Neuronal stem cell (in vitro differentiated cells): ENCODE data around the gene NMT1.
A peak's percentile ranks its signal among the peaks of the same experiment; 100 is the strongest.

Source experiments
- DNase-seq: peaks from one replicate; pipeline ENCODE4 v3.0.0-alpha.2; 2013; ENCODE audit warnings: low spot score
- H2AFZ ChIP-seq: one replicate; pipeline ENCODE4 v1.6.1; 2013; ENCODE audit warnings: mild to moderate bottlenecking, low read length, inconsistent platforms
- H2AK5ac ChIP-seq: 2 replicates; pipeline ENCODE4 v1.6.1; 2013; ENCODE audit warnings: low read depth, mild to moderate bottlenecking, inconsistent platforms, low read length, moderate library complexity, mixed read lengths
- H2BK120ac ChIP-seq: 2 replicates; pipeline ENCODE4 v1.6.1; 2013; ENCODE audit warnings: low read depth, mild to moderate bottlenecking, inconsistent platforms, low read length, moderate library complexity, mixed read lengths
- H2BK12ac ChIP-seq: one replicate; pipeline ENCODE4 v1.6.1; 2013; ENCODE audit warnings: low read length, inconsistent platforms
- H2BK15ac ChIP-seq: 2 replicates; pipeline ENCODE4 v1.6.1; 2013; ENCODE audit warnings: mild to moderate bottlenecking, low read length, inconsistent platforms, mixed read lengths
- H2BK5ac ChIP-seq: one replicate; pipeline ENCODE4 v1.6.1; 2013; ENCODE audit warnings: inconsistent platforms, mild to moderate bottlenecking, low read length, moderate library complexity
- H3K14ac ChIP-seq: one replicate; pipeline ENCODE4 v1.6.1; 2013; ENCODE audit warnings: low read length, inconsistent platforms
- H3K18ac ChIP-seq: 2 replicates; pipeline ENCODE4 v1.6.1; 2013; ENCODE audit warnings: low read length, inconsistent platforms
- H3K23ac ChIP-seq: 2 replicates; pipeline ENCODE4 v1.6.1; 2013; ENCODE audit warnings: low read depth, mild to moderate bottlenecking, mixed read lengths, low read length, inconsistent platforms; ENCODE audit not compliant: poor library complexity
- H3K27ac ChIP-seq: replicated peaks from 3 replicates; pipeline ENCODE4 v1.5.1; 2013; ENCODE audit warnings: low read length, inconsistent platforms
- H3K27me3 ChIP-seq, 3 experiments: 2 replicates each; pipeline ENCODE4 v1.6.1; 2013; ENCODE audit warnings: low read length in 3 of 3, mild to moderate bottlenecking in 2 of 3, inconsistent platforms in 1 of 3, low read depth in 1 of 3, mixed read lengths in 1 of 3, moderate library complexity in 1 of 3; ENCODE audit not compliant: control insufficient read depth in 3 of 3, insufficient read depth in 3 of 3
- H3K36me3 ChIP-seq, 2 donors: replicated peaks in 1 of 2; 2 replicates each; pipeline ENCODE4 v1.6.1; 2013; ENCODE audit warnings: low read length in 2 of 2; ENCODE audit not compliant: control insufficient read depth in 2 of 2, insufficient read depth in 2 of 2
- H3K4ac ChIP-seq: 2 replicates; pipeline ENCODE4 v1.6.1; 2013; ENCODE audit warnings: inconsistent platforms, mild to moderate bottlenecking, low read length, moderate library complexity
- H3K4me1 ChIP-seq, 2 donors: 1 replicate in 1 of 2; 2 replicates in 1 of 2; pipeline ENCODE4 v1.6.1; 2013; ENCODE audit warnings: low read length in 2 of 2, low read depth in 1 of 2; ENCODE audit not compliant: control insufficient read depth in 2 of 2, insufficient read depth in 1 of 2
- H3K4me2 ChIP-seq: one replicate; pipeline ENCODE4 v1.6.1; 2013; ENCODE audit warnings: mild to moderate bottlenecking, low read length, inconsistent platforms; ENCODE audit not compliant: insufficient read depth, poor library complexity, severe bottlenecking
- H3K4me3 ChIP-seq, 2 donors: 2 replicates each; pipeline ENCODE4 v1.5.1; 2013; ENCODE audit warnings: low read length in 2 of 2, mild to moderate bottlenecking in 2 of 2, inconsistent platforms in 1 of 2, moderate library complexity in 1 of 2
- H3K79me1 ChIP-seq: one replicate; pipeline ENCODE4 v1.6.1; 2013; ENCODE audit warnings: low read depth, mild to moderate bottlenecking, inconsistent platforms, low read length, moderate library complexity
- H3K9ac ChIP-seq: one replicate; pipeline ENCODE4 v1.6.1; 2013; ENCODE audit warnings: mild to moderate bottlenecking, low read depth, low read length, inconsistent platforms; ENCODE audit not compliant: poor library complexity
- H3K9me3 ChIP-seq, 2 donors: replicated peaks in 1 of 2; 2 replicates each; pipeline versions ENCODE3 to v1.6.1; 2013; ENCODE audit warnings: low read length in 2 of 2, mild to moderate bottlenecking in 2 of 2, inconsistent platforms in 1 of 2, low read depth in 1 of 2, mixed read lengths in 1 of 2, moderate library complexity in 1 of 2; ENCODE audit not compliant: control insufficient read depth in 2 of 2, insufficient read depth in 1 of 2
- H4K8ac ChIP-seq: one replicate; pipeline ENCODE4 v1.6.1; 2013; ENCODE audit warnings: low read depth, mild to moderate bottlenecking, inconsistent platforms, low read length, moderate library complexity
- H4K91ac ChIP-seq: one replicate; pipeline ENCODE4 v1.6.1; 2013; ENCODE audit warnings: low read length, low read depth, mild to moderate bottlenecking, inconsistent platforms; ENCODE audit not compliant: poor library complexity
- WGBS, 2 donors: extraction: QIAGEN DNeasy Blood & Tissue Kit; methylation state at CpG; one replicate each; pipeline ENCODE4 v1.1.7; 2013; ENCODE audit warnings: missing lambda C conversion rate in 2 of 2, mixed read lengths in 1 of 2; ENCODE audit not compliant: insufficient read length in 2 of 2, insufficient replicate concordance in 1 of 2; ENCODE audit errors: extremely low coverage in 2 of 2; 5-methylcytosine and 5-hydroxymethylcytosine counted together

NMT1 gene

DNA sequence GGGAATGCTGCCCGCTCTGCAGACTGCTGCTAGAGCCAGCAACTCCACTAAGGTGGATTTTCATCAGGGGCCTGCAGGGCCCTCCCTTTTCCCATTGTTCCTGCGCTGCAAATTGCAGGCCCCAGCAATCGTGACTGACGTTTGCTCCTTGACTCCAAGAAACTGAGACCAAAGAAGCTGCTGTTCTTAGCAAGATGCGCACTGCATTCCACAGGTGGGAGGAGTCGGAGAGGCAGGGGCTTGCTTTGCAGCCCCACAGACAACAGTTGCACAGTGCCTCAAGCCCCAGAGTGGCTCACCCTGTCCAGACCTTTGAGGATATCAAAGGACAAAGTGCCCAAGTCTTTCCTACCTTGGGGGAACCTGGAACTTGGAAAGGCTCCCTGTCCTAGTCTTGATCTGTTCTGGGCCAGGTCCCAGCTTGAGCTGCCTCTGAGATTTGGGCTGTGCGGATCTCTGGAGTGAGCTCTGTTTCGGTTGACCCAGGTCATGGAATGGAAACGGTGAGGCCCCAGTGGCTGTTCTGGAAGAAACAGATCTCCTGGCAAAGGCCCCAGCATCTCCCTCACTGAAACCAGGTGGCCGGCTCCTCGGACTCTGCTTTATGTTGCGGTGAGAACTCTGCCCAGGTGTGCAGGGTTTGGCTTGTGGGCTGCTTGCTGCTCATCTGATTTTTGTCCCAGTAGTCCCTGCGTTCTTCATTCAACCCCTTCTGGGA is 46.3 kb downstream of the NMT1 start:
- H2BK15ac ChIP-seq, result no peak overlapping the region
- no peak overlapping the region for H2AK5ac ChIP-seq
- H2BK12ac ChIP-seq, result no peak overlapping the region
- H4K8ac ChIP-seq, result no peak overlapping the region
- no peak overlapping the region for H3K4ac ChIP-seq
- no peak overlapping the region for H2BK5ac ChIP-seq
- peaks cover 57 to 69% of the 10 kb centered on the region in 2 donors for H3K36me3 ChIP-seq
- H2BK120ac ChIP-seq, result no peak overlapping the region
- no peaks in the 10 kb centered on the region for H3K27me3 ChIP-seq
- H3K4me3 ChIP-seq, result no peak overlapping the region
- no peak overlapping the region for H2AFZ ChIP-seq
- H4K91ac ChIP-seq, result no peak overlapping the region
- no CpG with 5 or more reads among the region's 13 CpGs for WGBS, 2 donors
- H3K4me2 ChIP-seq, result no peak overlapping the region
- H3K27ac ChIP-seq, result peak overlapping the region; percentile 55
- peaks cover 4% of the 10 kb centered on the region for H3K79me1 ChIP-seq
- H3K9me3 ChIP-seq, result no peaks in the 10 kb centered on the region
- no peak for DNase-seq
- no peak overlapping the region for H3K14ac ChIP-seq
- H3K23ac ChIP-seq, result no peak overlapping the region
- no peak overlapping the region for H3K18ac ChIP-seq
- peaks cover 7 to 14% of the 10 kb centered on the region in 2 donors for H3K4me1 ChIP-seq
- no peak overlapping the region for H3K9ac ChIP-seq

DNA sequence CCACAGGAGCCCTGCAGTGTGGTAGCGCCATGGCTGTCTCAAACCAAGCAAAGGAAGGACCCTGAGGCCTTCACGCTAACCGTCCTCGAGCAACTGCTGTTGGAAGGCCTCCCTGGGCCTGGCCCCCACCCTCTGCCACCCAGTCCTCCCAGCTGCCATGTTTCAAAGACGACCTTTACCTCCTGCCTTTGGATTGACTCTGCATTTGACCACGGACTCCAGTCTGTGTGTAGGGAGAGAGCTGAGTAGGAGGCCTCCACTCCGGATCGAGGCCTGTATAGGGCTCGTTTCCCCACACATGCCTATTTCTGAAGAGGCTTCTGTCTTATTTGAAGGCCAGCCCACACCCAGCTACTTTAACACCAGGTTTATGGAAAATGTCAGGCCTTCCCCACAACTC is 46.9 kb downstream of the NMT1 start:
- Histone ChIP-seq H3K4me1 (peaks cover 7 to 14% of the 10 kb centered on the region in 2 donors), H3K23ac (no peak overlapping the region), H3K27ac (no peak overlapping the region), H3K18ac (no peak overlapping the region), H3K9me3 (peaks cover 0 to 2% of the 10 kb centered on the region in 2 donors), H3K9ac (no peak overlapping the region), H4K8ac (no peak overlapping the region), H3K79me1 (peaks cover 4% of the 10 kb centered on the region), H4K91ac (no peak overlapping the region), H2AFZ (no peak overlapping the region), H3K4ac (no peak overlapping the region), H3K36me3 (peaks cover 51 to 63% of the 10 kb centered on the region in 2 donors), H3K27me3 (no peaks in the 10 kb centered on the region), H3K4me3 (no peak overlapping the region), H2BK5ac (no peak overlapping the region), H3K14ac (no peak overlapping the region), H2BK12ac (no peak overlapping the region), H3K4me2 (no peak overlapping the region), H2BK120ac (no peak overlapping the region), H2BK15ac (no peak overlapping the region), H2AK5ac (no peak overlapping the region)
- WGBS, 2 donors, result no CpG with 5 or more reads among the region's 9 CpGs
- no peak for DNase-seq

DNA sequence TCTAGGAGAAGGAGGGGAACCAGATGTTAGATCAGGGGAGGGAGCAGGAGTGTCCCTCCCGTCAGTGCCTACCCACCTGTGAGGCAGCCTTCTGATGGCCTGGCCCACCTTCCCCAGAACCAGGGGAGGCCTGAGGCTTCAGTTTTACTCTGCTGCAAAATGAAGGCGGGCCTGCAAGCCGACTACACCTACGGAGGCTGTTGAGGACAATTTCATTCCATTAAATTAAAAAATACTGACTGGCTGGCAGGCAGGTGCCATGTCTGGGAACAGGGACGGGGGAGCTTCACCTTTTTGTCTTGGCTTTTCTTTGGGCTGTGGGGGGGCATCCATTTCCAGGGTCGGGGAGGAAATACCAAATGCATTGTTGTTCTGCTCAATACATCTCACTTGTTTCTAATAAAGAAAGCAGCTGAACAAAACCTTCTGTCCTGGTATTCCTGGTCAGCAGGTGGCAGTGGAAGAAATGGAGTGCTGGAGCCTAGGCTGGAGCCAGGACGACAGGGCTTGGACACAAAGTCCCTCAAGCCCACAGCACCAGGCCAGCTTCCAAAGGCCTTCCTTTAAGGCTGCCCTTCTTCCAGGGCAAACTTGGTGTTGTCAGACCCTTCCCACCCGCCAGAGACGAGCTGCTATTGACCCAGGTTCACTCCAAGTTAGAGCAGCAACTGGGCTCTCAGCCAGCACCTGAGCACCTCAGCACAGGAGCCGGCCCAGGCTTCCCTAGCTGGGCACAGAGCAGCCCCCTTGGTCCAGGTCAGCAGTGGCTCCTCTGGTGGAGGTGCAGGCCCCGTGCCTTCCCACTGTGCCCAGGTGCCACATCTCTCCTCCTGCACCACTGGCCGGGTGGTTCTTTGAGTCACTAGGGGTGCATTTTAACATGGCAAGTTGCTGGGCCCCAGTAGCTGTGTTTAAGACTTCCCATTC is 47.7 kb downstream of the NMT1 start:
- H2BK12ac ChIP-seq, result no peak overlapping the region
- no peak overlapping the region for H2BK120ac ChIP-seq
- H3K9me3 ChIP-seq, result peaks cover 0 to 2% of the 10 kb centered on the region in 2 donors
- H3K14ac ChIP-seq, result no peak overlapping the region
- no peak overlapping the region for H2AFZ ChIP-seq
- peaks cover 4% of the 10 kb centered on the region for H3K79me1 ChIP-seq
- no peak for DNase-seq
- H3K23ac ChIP-seq, result peak overlapping the region; percentile 94
- H3K9ac ChIP-seq, result peak overlapping the region; percentile 66
- H3K4me3 ChIP-seq, result no peak overlapping the region
- no peaks in the 10 kb centered on the region for H3K27me3 ChIP-seq
- no CpG with 5 or more reads among the region's 12 CpGs for WGBS, 2 donors
- no peak overlapping the region for H4K91ac ChIP-seq
- no peak overlapping the region for H2BK15ac ChIP-seq
- no peak overlapping the region for H3K4me2 ChIP-seq
- peaks cover 43 to 55% of the 10 kb centered on the region in 2 donors for H3K36me3 ChIP-seq
- H3K4ac ChIP-seq, result no peak overlapping the region
- no peak overlapping the region for H3K27ac ChIP-seq
- no peak overlapping the region for H4K8ac ChIP-seq
- peaks cover 7 to 14% of the 10 kb centered on the region in 2 donors for H3K4me1 ChIP-seq
- no peak overlapping the region for H2AK5ac ChIP-seq
- no peak overlapping the region for H2BK5ac ChIP-seq
- peak overlapping the region; percentile 62 for H3K18ac ChIP-seq
